Measurements from ENCODE around the gene SPINK14.

Gene SPINK14, protein sequence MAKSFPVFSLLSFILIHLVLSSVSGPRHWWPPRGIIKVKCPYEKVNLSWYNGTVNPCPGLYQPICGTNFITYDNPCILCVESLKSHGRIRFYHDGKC

GRCh38 chr5:148168246-148168645 lies at the start of gene SPINK14:
Gene SPINK14 (plus strand): TSS chr5:148168546. CDS start chr5:148169733, 1,187 bp downstream.
- DNase-seq (ENCODE audit: insufficient read length, low spot score): no peak
- FAIRE-seq: no peak
- no peak for TF ChIP-seq CTCF (IDR thresholded peaks at IDR 0.05; ENCODE audit: insufficient read depth, missing control alignments)

- FAIRE-seq (no peak), DNase-seq (ENCODE audit: insufficient read length, low spot score) (no peak)
- no peak for TF ChIP-seq CTCF (IDR thresholded peaks at IDR 0.05; ENCODE audit: insufficient read depth, missing control alignments)
Measured at GRCh38 chr5:148120317-148120716, 48.0 kb upstream of the SPINK14 start.

DNA sequence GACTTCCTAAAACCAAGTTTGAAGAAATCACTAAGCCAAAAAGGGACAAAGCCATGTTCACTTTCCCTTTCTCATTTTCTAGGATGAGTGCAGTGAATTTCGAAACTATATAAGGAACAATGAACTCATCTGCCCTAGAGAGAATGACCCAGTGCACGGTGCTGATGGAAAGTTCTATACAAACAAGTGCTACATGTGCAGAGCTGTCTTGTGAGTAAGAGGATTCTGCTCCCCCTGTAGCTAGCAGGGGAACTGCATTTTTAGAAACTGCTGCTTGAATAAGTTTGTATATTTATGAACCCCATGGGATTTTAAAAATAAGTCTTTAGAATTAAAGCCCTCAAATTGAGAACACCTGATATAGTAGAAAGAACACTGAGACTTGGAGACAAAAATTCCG lies 42.7 kb upstream of the SPINK14 start:
- FAIRE-seq (no peak), DNase-seq (ENCODE audit: insufficient read length, low spot score) (no peak)
- no peak for TF ChIP-seq CTCF (IDR thresholded peaks at IDR 0.05; ENCODE audit: insufficient read depth, missing control alignments)

DNA sequence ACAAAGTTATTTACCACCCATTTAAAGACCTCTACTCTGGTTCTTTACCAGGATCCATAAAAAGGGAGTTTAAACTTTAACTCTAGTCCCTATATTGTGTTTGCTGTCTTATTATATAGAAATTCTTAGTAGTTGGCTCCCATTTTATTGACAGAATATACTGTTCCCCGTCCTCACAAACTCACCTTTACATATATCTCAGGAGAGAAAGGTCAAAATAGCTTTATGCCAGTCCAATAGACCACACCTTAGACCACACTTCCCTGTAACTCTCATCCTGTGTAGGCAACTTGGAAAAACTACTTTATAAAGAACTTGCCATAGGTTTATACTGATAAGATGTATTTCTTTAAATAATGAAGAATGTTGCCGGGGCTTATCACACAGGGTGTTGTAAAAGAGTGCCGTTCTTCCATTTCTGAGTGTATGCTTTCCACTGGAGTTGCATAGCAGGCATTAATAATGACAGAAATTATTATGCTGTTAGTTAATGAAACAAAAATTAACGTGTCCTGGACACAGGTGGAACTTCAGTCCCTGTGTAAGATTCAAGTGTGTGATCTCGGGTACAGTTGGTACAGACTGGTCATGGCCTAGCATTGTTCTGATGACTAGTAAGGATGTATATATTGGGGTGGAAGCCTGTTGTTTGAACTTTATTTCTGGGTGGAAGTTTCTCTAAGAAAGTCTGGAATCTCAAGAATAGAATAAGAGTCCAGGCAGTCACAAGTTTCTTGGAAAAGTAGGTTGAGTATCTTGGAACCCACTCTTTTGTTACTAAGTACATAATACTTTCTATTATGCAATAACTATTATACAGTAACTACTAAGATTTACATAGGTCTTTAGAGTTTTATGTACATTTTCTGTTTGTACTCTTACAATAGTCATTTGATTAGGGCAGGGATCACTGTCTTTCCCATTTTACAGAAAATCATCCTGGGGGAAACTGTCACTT lies 33.0 kb upstream of the SPINK14 start:
- no peak for FAIRE-seq
- no peak for DNase-seq (ENCODE audit: insufficient read length, low spot score)
- no peak for TF ChIP-seq CTCF (IDR thresholded peaks at IDR 0.05; ENCODE audit: insufficient read depth, missing control alignments)

DNA sequence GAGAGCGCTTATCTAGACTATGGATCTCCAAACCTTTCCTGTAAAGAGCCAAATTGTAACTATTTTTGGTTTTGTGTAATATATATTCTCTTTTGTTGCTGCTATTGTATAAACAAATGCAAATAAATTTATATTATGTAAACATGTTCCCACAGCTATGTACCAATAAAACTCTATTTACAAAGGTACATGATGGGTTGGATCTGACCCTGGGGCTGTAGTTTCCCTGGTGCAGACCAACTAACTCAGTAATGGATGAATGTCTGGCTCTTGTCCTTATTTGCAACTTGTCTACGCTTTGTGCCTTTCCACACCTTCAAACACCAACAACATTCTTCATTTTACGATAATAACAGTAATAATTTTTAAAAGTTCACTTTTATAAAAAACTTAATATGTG lies 27.5 kb upstream of the SPINK14 start:
- no peak for FAIRE-seq
- no peak for TF ChIP-seq CTCF (IDR thresholded peaks at IDR 0.05; ENCODE audit: insufficient read depth, missing control alignments)
- DNase-seq (ENCODE audit: insufficient read length, low spot score): no peak

DNA sequence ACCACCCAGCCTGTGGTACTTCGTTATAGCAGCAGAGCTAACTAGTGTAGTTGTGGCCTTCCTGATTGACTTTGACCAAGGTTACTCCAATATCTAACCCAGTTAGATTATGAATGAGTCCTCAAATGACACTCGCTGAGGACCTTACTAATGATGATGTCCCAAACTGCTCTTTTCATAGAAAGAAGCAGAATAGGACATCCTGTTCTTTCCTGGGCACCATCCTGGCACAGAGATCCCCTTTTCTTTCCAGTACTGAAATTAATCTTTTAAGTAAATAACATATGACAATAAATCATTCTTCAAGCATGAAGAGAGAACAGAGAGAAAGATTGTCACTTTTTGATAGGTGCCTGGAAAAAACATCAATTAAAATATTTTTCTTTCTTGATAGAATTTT lies 26.7 kb upstream of the SPINK14 start:
- no peak for TF ChIP-seq CTCF (IDR thresholded peaks at IDR 0.05; ENCODE audit: insufficient read depth, missing control alignments)
- FAIRE-seq: no peak
- DNase-seq (ENCODE audit: insufficient read length, low spot score): no peak

GRCh38 chr5:148145916-148146315 lies 22.4 kb upstream of the SPINK14 start:
- DNase-seq (ENCODE audit: insufficient read length, low spot score) (no peak), FAIRE-seq (no peak)
- TF ChIP-seq CTCF (IDR thresholded peaks at IDR 0.05; ENCODE audit: insufficient read depth, missing control alignments): no peak
